WTC11 (cell line): ENCODE results near the gene SLC25A19. TPM values are rescaled to one million over a fixed set of nuclear protein-coding genes. Genes with fewer than 3 reads are reported as not detected.

ENCODE experiments used
- ATAC-seq: fragments of 200-7000 bp; cut with Tn5 transposase; 2 replicates; pipeline ENCODE4 v1.10.0; 2021; ENCODE audit warnings: mild to moderate bottlenecking, moderate library complexity
- CTCF ChIA-PET: fragments of 300-600 bp; sonication (Branson Sonifier 250); formaldehyde crosslinking; loops from one replicate; lab custom pipeline; 2021; ENCODE audit warnings: antibody characterized with exemption; lab: Charles Lee
- POLR2A ChIA-PET: fragments of 350-600 bp; sonication (Branson Sonifier 250); formaldehyde crosslinking; loops from one replicate; lab custom pipeline; 2021; ENCODE audit warnings: antibody characterized with exemption; lab: Charles Lee
- DNase-seq: peaks from one replicate; pipeline ENCODE4 v3.0.0; 2021; ENCODE audit warnings: low spot score
- H3K27ac Mint-ChIP-seq: 2 replicates; pipeline ENCODE4 v1.8.0; 2021; ENCODE audit warnings: mixed read lengths
- H3K27me3 Mint-ChIP-seq: 2 replicates; pipeline ENCODE4 v1.8.0; 2021; ENCODE audit warnings: low read depth, mild to moderate bottlenecking, moderate library complexity, mixed read lengths
- H3K36me3 Mint-ChIP-seq: 2 replicates; pipeline ENCODE4 v1.8.0; 2021; ENCODE audit warnings: mixed read lengths
- H3K4me1 Mint-ChIP-seq: 2 replicates; pipeline ENCODE4 v1.8.0; 2022; ENCODE audit warnings: mixed read lengths
- H3K4me3 Mint-ChIP-seq: 2 replicates; pipeline ENCODE4 v1.8.0; 2021; ENCODE audit warnings: mild to moderate bottlenecking, moderate library complexity, mixed read lengths
- H3K9me3 Mint-ChIP-seq: 2 replicates; pipeline ENCODE4 v1.8.0; 2021; ENCODE audit warnings: mixed read lengths
- ELF4 ChIP-seq: sonication (generic); formaldehyde crosslinking; IDR thresholded peaks from 2 replicates; pipeline ENCODE4 v1.8.1; 2022; ENCODE audit warnings: low read depth, mild to moderate bottlenecking, moderate library complexity, missing genetic modification reagents
- ESRRA ChIP-seq: sonication (generic); formaldehyde crosslinking; IDR thresholded peaks from 2 replicates; pipeline ENCODE4 v1.8.1; 2022; ENCODE audit warnings: mild to moderate bottlenecking, missing genetic modification reagents, borderline replicate concordance
- FOXP1 ChIP-seq: sonication (generic); formaldehyde crosslinking; IDR thresholded peaks from 2 replicates; pipeline ENCODE4 v1.8.0; 2022; ENCODE audit warnings: missing genetic modification reagents, mild to moderate bottlenecking, moderate library complexity, borderline replicate concordance
- GABPB1 ChIP-seq: sonication (generic); formaldehyde crosslinking; IDR thresholded peaks from 2 replicates; pipeline ENCODE4 v1.8.1; 2023; ENCODE audit warnings: mild to moderate bottlenecking, missing genetic modification reagents
- IRF2 ChIP-seq: sonication (generic); formaldehyde crosslinking; IDR thresholded peaks from 2 replicates; pipeline ENCODE4 v1.8.0; 2022; ENCODE audit warnings: low read depth, missing genetic modification reagents, borderline replicate concordance
- MXD4 ChIP-seq: fragments of 250-450 bp; sonication (Bioruptor Pico); IDR thresholded peaks from 2 replicates; pipeline ENCODE4 v1.8.0; 2021; ENCODE audit warnings: mild to moderate bottlenecking, moderate library complexity, borderline replicate concordance
- NFATC4 ChIP-seq: fragments of 250-450 bp; sonication (Bioruptor Pico); IDR thresholded peaks from 2 replicates; pipeline ENCODE4 v1.9.0; 2021; ENCODE audit warnings: mild to moderate bottlenecking
- NR1H2 ChIP-seq: sonication (generic); formaldehyde crosslinking; IDR thresholded peaks from 2 replicates; pipeline ENCODE4 v1.9.0; 2021; ENCODE audit warnings: mild to moderate bottlenecking, moderate library complexity, missing genetic modification reagents
- NR3C1 ChIP-seq: sonication (generic); formaldehyde crosslinking; conservative IDR thresholded peaks from 2 replicates; pipeline ENCODE4 v1.8.1; 2023; ENCODE audit warnings: low read depth, mild to moderate bottlenecking, missing genetic modification reagents
- SMAD3 ChIP-seq: sonication (generic); formaldehyde crosslinking; IDR thresholded peaks from 2 replicates; pipeline ENCODE4 v1.8.0; 2022; ENCODE audit warnings: missing genetic modification reagents, mild to moderate bottlenecking, borderline replicate concordance
- TEAD1 ChIP-seq: sonication (generic); formaldehyde crosslinking; IDR thresholded peaks from 2 replicates; pipeline ENCODE4 v1.8.0; 2022; ENCODE audit warnings: mild to moderate bottlenecking, missing genetic modification reagents
- ZNF416 ChIP-seq: fragments of 250-450 bp; sonication (Bioruptor Pico); IDR thresholded peaks from 2 replicates; pipeline ENCODE4 v1.9.0; 2021; ENCODE audit warnings: mild to moderate bottlenecking, inconsistent platforms
- total RNA-seq: library from RNA; stranded (reverse); gene quantifications from 3 replicates; pipeline ENCODE4 v1.2.3, GENCODE V29; 2021
- TF ChIP-seq, protein P1 (sequence below): fragments of 250-450 bp; sonication (Bioruptor Pico); IDR thresholded peaks from 2 replicates; pipeline ENCODE4 v1.9.0; 2021; ENCODE audit warnings: mild to moderate bottlenecking
- TF ChIP-seq, protein P2 (sequence below): sonication (generic); formaldehyde crosslinking; IDR thresholded peaks from 2 replicates; pipeline ENCODE4 v1.8.0; 2022; ENCODE audit warnings: mild to moderate bottlenecking, missing genetic modification reagents
- TF ChIP-seq, protein P3 (sequence below): fragments of 250-450 bp; sonication (Bioruptor Pico); conservative IDR thresholded peaks from 2 replicates; pipeline ENCODE4 v1.9.0; 2021; ENCODE audit warnings: mild to moderate bottlenecking
- TF ChIP-seq, protein P4 (sequence below): sonication (generic); formaldehyde crosslinking; IDR thresholded peaks from 2 replicates; pipeline ENCODE4 v1.8.0; 2022; ENCODE audit warnings: mild to moderate bottlenecking, missing genetic modification reagents
- TF ChIP-seq, protein P5 (sequence below): sonication (generic); formaldehyde crosslinking; IDR thresholded peaks from 2 replicates; pipeline ENCODE4 v1.8.0; 2022; ENCODE audit warnings: mild to moderate bottlenecking, missing genetic modification reagents
- TF ChIP-seq, protein P6 (sequence below): fragments of 250-450 bp; sonication (Bioruptor Pico); IDR thresholded peaks from 2 replicates; pipeline ENCODE4 v1.9.0; 2021; ENCODE audit warnings: mild to moderate bottlenecking, borderline replicate concordance
- TF ChIP-seq, protein P7 (sequence below): sonication (generic); formaldehyde crosslinking; IDR thresholded peaks from 2 replicates; pipeline ENCODE4 v1.8.1; 2023; ENCODE audit warnings: mild to moderate bottlenecking, missing genetic modification reagents, moderate library complexity

Gene SLC25A19
- total RNA-seq, 1 experiment from 2014 or later, result 27.7 TPM

DNA sequence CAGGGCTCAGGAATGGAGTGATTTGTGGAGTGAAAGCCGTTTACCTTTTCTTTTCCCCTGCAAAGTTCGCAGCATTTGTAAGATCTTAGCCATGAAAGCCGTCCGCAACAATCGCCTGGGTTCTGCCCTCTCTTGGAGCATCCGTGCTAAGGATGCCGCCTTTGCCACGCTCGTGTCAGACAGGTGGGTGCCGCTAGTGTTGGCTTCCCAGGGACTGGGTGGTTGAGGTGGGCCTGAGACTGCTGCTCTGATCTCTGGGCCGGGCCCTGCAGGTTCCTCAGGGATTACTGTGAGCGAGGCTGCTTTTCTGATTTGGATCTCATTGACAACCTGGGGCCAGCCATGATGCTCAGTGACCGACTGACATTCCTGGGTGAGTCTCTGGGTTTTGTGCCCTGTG, 56.4 kb downstream of the SLC25A19 start:
- ChIA-PET CTCF (interaction anchor here (6.4 kb wide), 1 partner anchor 7 kb away, joined by 62 read pairs; no protein-coding TSS in a partner anchor), POLR2A (no interaction called here)
- no peak for ATAC-seq
- TF ChIP-seq, protein P1, sequence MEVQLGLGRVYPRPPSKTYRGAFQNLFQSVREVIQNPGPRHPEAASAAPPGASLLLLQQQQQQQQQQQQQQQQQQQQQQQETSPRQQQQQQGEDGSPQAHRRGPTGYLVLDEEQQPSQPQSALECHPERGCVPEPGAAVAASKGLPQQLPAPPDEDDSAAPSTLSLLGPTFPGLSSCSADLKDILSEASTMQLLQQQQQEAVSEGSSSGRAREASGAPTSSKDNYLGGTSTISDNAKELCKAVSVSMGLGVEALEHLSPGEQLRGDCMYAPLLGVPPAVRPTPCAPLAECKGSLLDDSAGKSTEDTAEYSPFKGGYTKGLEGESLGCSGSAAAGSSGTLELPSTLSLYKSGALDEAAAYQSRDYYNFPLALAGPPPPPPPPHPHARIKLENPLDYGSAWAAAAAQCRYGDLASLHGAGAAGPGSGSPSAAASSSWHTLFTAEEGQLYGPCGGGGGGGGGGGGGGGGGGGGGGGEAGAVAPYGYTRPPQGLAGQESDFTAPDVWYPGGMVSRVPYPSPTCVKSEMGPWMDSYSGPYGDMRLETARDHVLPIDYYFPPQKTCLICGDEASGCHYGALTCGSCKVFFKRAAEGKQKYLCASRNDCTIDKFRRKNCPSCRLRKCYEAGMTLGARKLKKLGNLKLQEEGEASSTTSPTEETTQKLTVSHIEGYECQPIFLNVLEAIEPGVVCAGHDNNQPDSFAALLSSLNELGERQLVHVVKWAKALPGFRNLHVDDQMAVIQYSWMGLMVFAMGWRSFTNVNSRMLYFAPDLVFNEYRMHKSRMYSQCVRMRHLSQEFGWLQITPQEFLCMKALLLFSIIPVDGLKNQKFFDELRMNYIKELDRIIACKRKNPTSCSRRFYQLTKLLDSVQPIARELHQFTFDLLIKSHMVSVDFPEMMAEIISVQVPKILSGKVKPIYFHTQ (CRISPR knock-in tag), result no peak
- TF ChIP-seq NFATC4 (CRISPR knock-in tag) (no peak), NR3C1 (CRISPR knock-in tag) (no peak), MXD4 (no peak)
- TF ChIP-seq, protein P2, sequence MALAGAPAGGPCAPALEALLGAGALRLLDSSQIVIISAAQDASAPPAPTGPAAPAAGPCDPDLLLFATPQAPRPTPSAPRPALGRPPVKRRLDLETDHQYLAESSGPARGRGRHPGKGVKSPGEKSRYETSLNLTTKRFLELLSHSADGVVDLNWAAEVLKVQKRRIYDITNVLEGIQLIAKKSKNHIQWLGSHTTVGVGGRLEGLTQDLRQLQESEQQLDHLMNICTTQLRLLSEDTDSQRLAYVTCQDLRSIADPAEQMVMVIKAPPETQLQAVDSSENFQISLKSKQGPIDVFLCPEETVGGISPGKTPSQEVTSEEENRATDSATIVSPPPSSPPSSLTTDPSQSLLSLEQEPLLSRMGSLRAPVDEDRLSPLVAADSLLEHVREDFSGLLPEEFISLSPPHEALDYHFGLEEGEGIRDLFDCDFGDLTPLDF, result no peak
- TF ChIP-seq, protein P3, sequence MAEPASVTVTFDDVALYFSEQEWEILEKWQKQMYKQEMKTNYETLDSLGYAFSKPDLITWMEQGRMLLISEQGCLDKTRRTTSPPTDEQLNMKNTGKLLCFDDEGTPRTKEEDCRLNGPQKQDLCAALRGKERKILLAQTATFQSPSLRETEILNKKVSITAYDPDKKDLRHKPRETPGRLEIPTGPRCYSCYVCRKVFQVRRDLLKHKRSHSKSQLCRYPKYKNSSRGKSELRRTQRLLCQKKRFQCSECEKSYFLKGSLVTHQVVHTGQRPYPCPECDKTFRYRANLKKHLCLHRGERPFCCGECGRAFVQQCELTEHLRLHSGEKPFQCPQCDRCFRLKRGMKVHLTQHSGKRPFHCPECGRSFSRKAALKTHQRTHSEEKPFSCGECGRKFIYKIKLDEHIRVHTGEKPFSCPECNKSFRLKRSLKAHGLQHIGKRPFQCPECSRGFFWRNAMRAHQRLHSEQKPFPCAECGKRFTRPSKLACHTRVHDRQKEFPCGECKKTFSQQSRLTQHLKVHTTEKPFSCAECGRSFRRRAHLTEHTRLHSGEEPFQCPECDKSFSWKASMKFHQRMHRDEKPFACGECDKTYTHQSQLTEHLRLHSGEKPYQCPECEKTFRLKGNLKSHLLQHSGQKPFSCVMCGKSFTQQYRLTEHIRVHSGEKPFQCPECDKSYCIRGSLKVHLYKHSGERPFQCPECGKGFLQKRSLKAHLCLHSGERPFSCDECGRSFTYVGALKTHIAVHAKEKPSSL, result no peak
- TF ChIP-seq, protein P4, sequence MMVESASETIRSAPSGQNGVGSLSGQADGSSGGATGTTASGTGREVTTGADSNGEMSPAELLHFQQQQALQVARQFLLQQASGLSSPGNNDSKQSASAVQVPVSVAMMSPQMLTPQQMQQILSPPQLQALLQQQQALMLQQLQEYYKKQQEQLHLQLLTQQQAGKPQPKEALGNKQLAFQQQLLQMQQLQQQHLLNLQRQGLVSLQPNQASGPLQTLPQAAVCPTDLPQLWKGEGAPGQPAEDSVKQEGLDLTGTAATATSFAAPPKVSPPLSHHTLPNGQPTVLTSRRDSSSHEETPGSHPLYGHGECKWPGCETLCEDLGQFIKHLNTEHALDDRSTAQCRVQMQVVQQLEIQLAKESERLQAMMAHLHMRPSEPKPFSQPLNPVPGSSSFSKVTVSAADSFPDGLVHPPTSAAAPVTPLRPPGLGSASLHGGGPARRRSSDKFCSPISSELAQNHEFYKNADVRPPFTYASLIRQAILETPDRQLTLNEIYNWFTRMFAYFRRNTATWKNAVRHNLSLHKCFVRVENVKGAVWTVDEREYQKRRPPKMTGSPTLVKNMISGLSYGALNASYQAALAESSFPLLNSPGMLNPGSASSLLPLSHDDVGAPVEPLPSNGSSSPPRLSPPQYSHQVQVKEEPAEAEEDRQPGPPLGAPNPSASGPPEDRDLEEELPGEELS, result no peak
- no peak overlapping the region for H3K27ac Mint-ChIP-seq
- H3K36me3 Mint-ChIP-seq, result peaks cover 70% of the 10 kb centered on the region
- H3K4me1 Mint-ChIP-seq, result no peaks in the 10 kb centered on the region
- no peaks in the 10 kb centered on the region for H3K27me3 Mint-ChIP-seq
- H3K9me3 Mint-ChIP-seq, result no peaks in the 10 kb centered on the region
- no peak overlapping the region for H3K4me3 Mint-ChIP-seq
- no peak for DNase-seq

DNA sequence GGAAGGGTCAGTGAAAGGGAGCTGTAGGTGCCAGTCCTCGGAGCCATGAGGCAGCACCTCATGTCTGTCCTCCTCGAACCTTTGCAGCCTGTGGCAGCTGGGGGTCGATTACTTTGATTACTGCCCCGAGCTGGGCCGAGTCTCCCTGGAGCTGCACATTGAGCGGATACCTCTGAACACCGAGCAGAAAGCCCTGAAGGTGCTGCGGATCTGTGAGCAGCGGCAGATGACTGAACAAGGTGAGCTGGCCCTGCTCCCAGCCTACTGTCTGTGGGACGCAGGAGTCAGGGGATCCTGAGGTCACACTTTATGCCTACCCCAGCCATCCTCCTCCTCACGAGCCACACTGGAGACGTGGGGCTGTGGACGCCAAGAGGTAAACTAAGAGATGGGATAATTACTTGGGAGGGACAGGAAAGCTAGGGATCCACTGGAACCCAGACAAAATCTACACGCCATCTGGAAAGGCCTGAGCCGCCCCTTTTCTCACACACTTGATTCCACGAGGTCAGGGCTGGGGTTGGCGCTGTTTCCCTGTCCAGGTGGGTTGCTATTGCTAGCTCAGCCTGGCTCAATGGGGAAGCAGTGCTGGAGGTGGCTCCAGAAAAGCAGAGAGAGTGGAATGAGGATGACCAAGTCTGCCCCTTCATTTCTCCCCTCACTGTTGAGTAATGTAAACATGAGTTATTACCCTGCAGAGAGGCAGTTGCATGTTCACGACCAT, 57.3 kb downstream of the SLC25A19 start:
- no peak overlapping the region for H3K4me3 Mint-ChIP-seq
- no peaks in the 10 kb centered on the region for H3K27me3 Mint-ChIP-seq
- no peaks in the 10 kb centered on the region for H3K9me3 Mint-ChIP-seq
- TF ChIP-seq ELF4 (CRISPR knock-in tag), result no peak
- no peak for TF ChIP-seq TEAD1 (CRISPR knock-in tag)
- no peak for TF ChIP-seq FOXP1
- TF ChIP-seq ESRRA (CRISPR knock-in tag), result no peak
- TF ChIP-seq, protein P5, sequence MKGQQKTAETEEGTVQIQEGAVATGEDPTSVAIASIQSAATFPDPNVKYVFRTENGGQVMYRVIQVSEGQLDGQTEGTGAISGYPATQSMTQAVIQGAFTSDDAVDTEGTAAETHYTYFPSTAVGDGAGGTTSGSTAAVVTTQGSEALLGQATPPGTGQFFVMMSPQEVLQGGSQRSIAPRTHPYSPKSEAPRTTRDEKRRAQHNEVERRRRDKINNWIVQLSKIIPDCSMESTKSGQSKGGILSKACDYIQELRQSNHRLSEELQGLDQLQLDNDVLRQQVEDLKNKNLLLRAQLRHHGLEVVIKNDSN (CRISPR knock-in tag), result no peak
- TF ChIP-seq, protein P6, sequence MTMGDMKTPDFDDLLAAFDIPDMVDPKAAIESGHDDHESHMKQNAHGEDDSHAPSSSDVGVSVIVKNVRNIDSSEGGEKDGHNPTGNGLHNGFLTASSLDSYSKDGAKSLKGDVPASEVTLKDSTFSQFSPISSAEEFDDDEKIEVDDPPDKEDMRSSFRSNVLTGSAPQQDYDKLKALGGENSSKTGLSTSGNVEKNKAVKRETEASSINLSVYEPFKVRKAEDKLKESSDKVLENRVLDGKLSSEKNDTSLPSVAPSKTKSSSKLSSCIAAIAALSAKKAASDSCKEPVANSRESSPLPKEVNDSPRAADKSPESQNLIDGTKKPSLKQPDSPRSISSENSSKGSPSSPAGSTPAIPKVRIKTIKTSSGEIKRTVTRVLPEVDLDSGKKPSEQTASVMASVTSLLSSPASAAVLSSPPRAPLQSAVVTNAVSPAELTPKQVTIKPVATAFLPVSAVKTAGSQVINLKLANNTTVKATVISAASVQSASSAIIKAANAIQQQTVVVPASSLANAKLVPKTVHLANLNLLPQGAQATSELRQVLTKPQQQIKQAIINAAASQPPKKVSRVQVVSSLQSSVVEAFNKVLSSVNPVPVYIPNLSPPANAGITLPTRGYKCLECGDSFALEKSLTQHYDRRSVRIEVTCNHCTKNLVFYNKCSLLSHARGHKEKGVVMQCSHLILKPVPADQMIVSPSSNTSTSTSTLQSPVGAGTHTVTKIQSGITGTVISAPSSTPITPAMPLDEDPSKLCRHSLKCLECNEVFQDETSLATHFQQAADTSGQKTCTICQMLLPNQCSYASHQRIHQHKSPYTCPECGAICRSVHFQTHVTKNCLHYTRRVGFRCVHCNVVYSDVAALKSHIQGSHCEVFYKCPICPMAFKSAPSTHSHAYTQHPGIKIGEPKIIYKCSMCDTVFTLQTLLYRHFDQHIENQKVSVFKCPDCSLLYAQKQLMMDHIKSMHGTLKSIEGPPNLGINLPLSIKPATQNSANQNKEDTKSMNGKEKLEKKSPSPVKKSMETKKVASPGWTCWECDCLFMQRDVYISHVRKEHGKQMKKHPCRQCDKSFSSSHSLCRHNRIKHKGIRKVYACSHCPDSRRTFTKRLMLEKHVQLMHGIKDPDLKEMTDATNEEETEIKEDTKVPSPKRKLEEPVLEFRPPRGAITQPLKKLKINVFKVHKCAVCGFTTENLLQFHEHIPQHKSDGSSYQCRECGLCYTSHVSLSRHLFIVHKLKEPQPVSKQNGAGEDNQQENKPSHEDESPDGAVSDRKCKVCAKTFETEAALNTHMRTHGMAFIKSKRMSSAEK (CRISPR knock-in tag), result no peak
- TF ChIP-seq GABPB1 (CRISPR knock-in tag), result no peak
- TF ChIP-seq, protein P7, sequence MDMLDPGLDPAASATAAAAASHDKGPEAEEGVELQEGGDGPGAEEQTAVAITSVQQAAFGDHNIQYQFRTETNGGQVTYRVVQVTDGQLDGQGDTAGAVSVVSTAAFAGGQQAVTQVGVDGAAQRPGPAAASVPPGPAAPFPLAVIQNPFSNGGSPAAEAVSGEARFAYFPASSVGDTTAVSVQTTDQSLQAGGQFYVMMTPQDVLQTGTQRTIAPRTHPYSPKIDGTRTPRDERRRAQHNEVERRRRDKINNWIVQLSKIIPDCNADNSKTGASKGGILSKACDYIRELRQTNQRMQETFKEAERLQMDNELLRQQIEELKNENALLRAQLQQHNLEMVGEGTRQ, result no peak
- TF ChIP-seq ZNF416 (CRISPR knock-in tag), result no peak
- TF ChIP-seq SMAD3 (CRISPR knock-in tag), result no peak
- TF ChIP-seq NR1H2 (CRISPR knock-in tag), result no peak
- no peak for TF ChIP-seq IRF2 (CRISPR knock-in tag)
- TF ChIP-seq, all 79 proteins: peak for 0
- Mint-ChIP-seq H3K4me1 (no peaks in the 10 kb centered on the region), H3K36me3 (peaks cover 70% of the 10 kb centered on the region), H3K27ac (no peak overlapping the region)
- ChIA-PET CTCF (interaction anchor here (2.0 to 6.4 kb wide), 2 partner anchors 8 to 101 kb away, joined by 4 to 62 read pairs; partner anchors contain the start of gene NT5C), POLR2A (interaction anchor here (0.6 kb wide), 1 partner anchor 41 kb away, joined by 6 read pairs; no protein-coding TSS in a partner anchor)
- DNase-seq (no peak), ATAC-seq (no peak)
